Endothelial cell of umbilical vein (primary cell): ENCODE data around the gene PARS2.

Source experiments
- CTCF ChIP-seq, 2 donors: IDR thresholded peaks; 1 replicate in 1 of 2; 2 replicates in 1 of 2; pipeline ENCODE4 v1.5.1; 2011; ENCODE audit warnings: low read length in 2 of 2, mild to moderate bottlenecking in 2 of 2, moderate library complexity in 2 of 2, control low read depth in 1 of 2, inconsistent platforms in 1 of 2, low read depth in 1 of 2; ENCODE audit not compliant: insufficient read depth in 1 of 2; ENCODE audit errors: extremely low read depth in 1 of 2
- EZH2 ChIP-seq: IDR thresholded peaks from 2 replicates; pipeline ENCODE4 v1.6.1; 2012; ENCODE audit warnings: borderline replicate concordance, low read depth, mild to moderate bottlenecking, moderate library complexity, low read length, inconsistent platforms; ENCODE audit not compliant: severe bottlenecking
- MAX ChIP-seq: IDR thresholded peaks from 2 replicates; pipeline ENCODE4 v1.6.1; 2011; ENCODE audit not compliant: insufficient read depth, insufficient read length
- MYC ChIP-seq: IDR thresholded peaks from one replicate; pipeline ENCODE4 v1.6.1; 2011; ENCODE audit warnings: mild to moderate bottlenecking, low read depth, low read length
- POLR2A ChIP-seq: IDR thresholded peaks from 2 replicates; pipeline ENCODE4 v1.6.1; 2012; ENCODE audit warnings: low read depth, mild to moderate bottlenecking, control low read depth, low read length

GRCh38 chr1:54782588-54782987, 18.3 kb upstream of the PARS2 start:
- TF ChIP-seq CTCF (IDR thresholded peaks at IDR 0.05; ENCODE audit: extremely low read depth in 1 of 2, insufficient read depth in 1 of 2, low read depth in 1 of 2, low read length in 2 of 2) (no peak), EZH2 (no peak), MAX (no peak), POLR2A (no peak), MYC (no peak)
